H1 (cell line): Measurements from ENCODE around the gene CRYBB2. TPM values are rescaled to one million over a fixed set of nuclear protein-coding genes. Genes with fewer than 3 reads are reported as not detected.

ENCODE experiments used
- CTCF ChIA-PET: fragments of 300-600 bp; sonication (Branson Sonifier 250); formaldehyde crosslinking; loops from one replicate; lab custom pipeline; 2021; ENCODE audit not compliant: partially characterized antibody; lab: Charles Lee
- POLR2A ChIA-PET: fragments of 300-600 bp; sonication (Branson Sonifier 250); formaldehyde crosslinking; loops from one replicate; lab custom pipeline; 2021; ENCODE audit warnings: inconsistent platforms; ENCODE audit not compliant: partially characterized antibody; lab: Charles Lee
- DNase-seq, 2 experiments: peaks; one replicate each; pipeline versions ENCODE4 v3.0.0 to v3.0.0-alpha.2; 2010 to 2022; ENCODE audit warnings: low spot score in 2 of 2, low read depth in 1 of 2, mixed read lengths in 1 of 2
- FAIRE-seq: peaks from 2 replicates; lab custom pipeline; 2011; peaks lifted over from hg19 to GRCh38; lab: Jason Lieb, UNC
- H2AFZ ChIP-seq: 2 replicates; pipeline ENCODE4 v1.8.1; 2012; ENCODE audit warnings: low read length, inconsistent platforms
- H2AK5ac ChIP-seq: 2 replicates; pipeline ENCODE4 v1.6.1; 2013; ENCODE audit warnings: low read depth, low read length
- H2BK120ac ChIP-seq: replicated peaks from 2 replicates; pipeline ENCODE3; 2013; ENCODE audit warnings: low read depth, low read length, inconsistent platforms
- H2BK12ac ChIP-seq: 2 replicates; pipeline ENCODE4 v1.6.1; 2013; ENCODE audit warnings: low read depth, low read length
- H2BK15ac ChIP-seq: 2 replicates; pipeline ENCODE4 v1.6.1; 2013; ENCODE audit warnings: low read length
- H2BK20ac ChIP-seq: 2 replicates; pipeline ENCODE4 v1.6.1; 2013; ENCODE audit warnings: low read length
- H2BK5ac ChIP-seq: 2 replicates; pipeline ENCODE4 v1.6.1; 2013; ENCODE audit warnings: low read depth, low read length
- H3K14ac ChIP-seq: 2 replicates; pipeline ENCODE4 v1.6.1; 2013; ENCODE audit warnings: inconsistent platforms; ENCODE audit not compliant: insufficient read length
- H3K18ac ChIP-seq: 2 replicates; pipeline ENCODE4 v1.6.1; 2013; ENCODE audit warnings: low read length; ENCODE audit errors: extremely low read depth
- H3K23ac ChIP-seq: 2 replicates; pipeline ENCODE4 v1.6.1; 2013; ENCODE audit warnings: inconsistent platforms; ENCODE audit not compliant: insufficient read length
- H3K23me2 ChIP-seq: 2 replicates; pipeline ENCODE4 v1.6.1; 2013; ENCODE audit warnings: low read depth, low read length
- H3K27ac ChIP-seq: 2 replicates; pipeline ENCODE4 v1.6.1; 2011; ENCODE audit warnings: low read depth, low read length, inconsistent platforms
- H3K27me3 ChIP-seq, 4 experiments: replicated peaks in 1 of 4; 1 replicate in 1 of 4; 2 replicates in 3 of 4; pipeline versions ENCODE4 v1.6.1 to v1.8.1; 2011 to 2013; ENCODE audit warnings: low read length in 3 of 4, mild to moderate bottlenecking in 3 of 4, inconsistent platforms in 2 of 4, mixed read lengths in 2 of 4, moderate library complexity in 1 of 4; ENCODE audit not compliant: control insufficient read depth in 3 of 4, insufficient read depth in 3 of 4; ENCODE audit errors: extremely low read depth in 1 of 4
- H3K36me3 ChIP-seq, 4 experiments: 2 replicates each; pipeline versions ENCODE4 v1.6.1 to v1.8.1; 2011 to 2013; ENCODE audit warnings: mild to moderate bottlenecking in 4 of 4, low read length in 3 of 4, moderate library complexity in 2 of 4, control low read depth in 1 of 4, inconsistent platforms in 1 of 4; ENCODE audit not compliant: insufficient read depth in 4 of 4, control insufficient read depth in 2 of 4
- H3K4ac ChIP-seq: replicated peaks from 2 replicates; pipeline ENCODE3; 2013; ENCODE audit warnings: low read length, low read depth, mixed read lengths, inconsistent platforms; ENCODE audit not compliant: insufficient read length
- H3K4me1 ChIP-seq, 4 experiments: replicated peaks in 1 of 4; 1 replicate in 1 of 4; 2 replicates in 3 of 4; pipeline versions ENCODE4 v1.6.1 to v1.8.1; 2011 to 2013; ENCODE audit warnings: low read length in 3 of 4, inconsistent platforms in 2 of 4, mixed read lengths in 1 of 4; ENCODE audit not compliant: insufficient read depth in 4 of 4, control insufficient read depth in 3 of 4
- H3K4me2 ChIP-seq, 2 experiments: 2 replicates each; pipeline versions ENCODE4 v1.6.1 to v1.8.1; 2011 to 2013; ENCODE audit warnings: low read depth in 2 of 2, low read length in 2 of 2, control low read depth in 1 of 2, inconsistent platforms in 1 of 2, mild to moderate bottlenecking in 1 of 2; ENCODE audit not compliant: insufficient read depth in 1 of 2
- H3K4me3 ChIP-seq, 4 experiments: fragments of 200-600, 300-600 bp in 1 of 4; sonication (generic), shearing (Covaris generic), sonication (Bioruptor Twin) in 1 of 4; 2 replicates each; pipeline versions ENCODE4 v1.5.1 to v1.8.1; 2011 to 2016; ENCODE audit warnings: low read length in 4 of 4, low read depth in 3 of 4, control low read depth in 2 of 4, inconsistent platforms in 2 of 4, mild to moderate bottlenecking in 2 of 4, mixed read lengths in 1 of 4, moderate library complexity in 1 of 4; ENCODE audit not compliant: insufficient read depth in 2 of 4; ENCODE audit errors: extremely low read depth in 1 of 4
- H3K56ac ChIP-seq: replicated peaks from 2 replicates; pipeline ENCODE3; 2013; ENCODE audit warnings: low read depth, mild to moderate bottlenecking, mixed read lengths, low read length, inconsistent platforms; ENCODE audit not compliant: insufficient read length
- H3K79me1 ChIP-seq: 2 replicates; pipeline ENCODE4 v1.6.1; 2013; ENCODE audit warnings: low read depth, low read length, control low read depth
- H3K79me2 ChIP-seq, 2 experiments: 2 replicates each; pipeline versions ENCODE4 v1.6.1 to v1.8.1; 2012 to 2013; ENCODE audit warnings: low read length in 2 of 2, mild to moderate bottlenecking in 2 of 2, inconsistent platforms in 1 of 2; ENCODE audit not compliant: insufficient read depth in 2 of 2, control insufficient read depth in 1 of 2
- H3K9ac ChIP-seq, 4 experiments: replicated peaks in 1 of 4; 1 replicate in 1 of 4; 2 replicates in 3 of 4; pipeline versions ENCODE4 v1.6.1 to v1.8.1; 2011 to 2013; ENCODE audit warnings: low read depth in 3 of 4, low read length in 3 of 4, control low read depth in 2 of 4, mild to moderate bottlenecking in 2 of 4, moderate library complexity in 2 of 4, inconsistent platforms in 1 of 4; ENCODE audit errors: extremely low read depth in 1 of 4
- H3K9me3 ChIP-seq, 2 experiments: 2 replicates each; pipeline versions ENCODE4 v1.6.1 to v1.8.1; 2012 to 2013; ENCODE audit warnings: mild to moderate bottlenecking in 2 of 2, moderate library complexity in 2 of 2, control low read depth in 1 of 2, inconsistent platforms in 1 of 2, low read depth in 1 of 2, low read length in 1 of 2, mixed read lengths in 1 of 2; ENCODE audit not compliant: insufficient read depth in 2 of 2
- H4K20me1 ChIP-seq, 2 experiments: replicated peaks in 1 of 2; 2 replicates each; pipeline versions ENCODE3 to v1.8.1; 2011 to 2013; ENCODE audit warnings: inconsistent platforms in 2 of 2, low read length in 2 of 2, mild to moderate bottlenecking in 1 of 2; ENCODE audit not compliant: insufficient read depth in 2 of 2, control insufficient read depth in 1 of 2
- H4K5ac ChIP-seq: 2 replicates; pipeline ENCODE4 v1.6.1; 2013; ENCODE audit warnings: low read length, low read depth, mixed read lengths, inconsistent platforms; ENCODE audit not compliant: insufficient read length
- H4K8ac ChIP-seq: 2 replicates; pipeline ENCODE4 v1.8.0; 2013; ENCODE audit warnings: mild to moderate bottlenecking, moderate library complexity, low read length, inconsistent platforms; ENCODE audit not compliant: insufficient read depth; ENCODE audit errors: extremely low read depth
- H4K91ac ChIP-seq: replicated peaks from 2 replicates; pipeline ENCODE3; 2013; ENCODE audit warnings: low read length, mixed read lengths, inconsistent platforms; ENCODE audit not compliant: insufficient read length
- BACH1 ChIP-seq: IDR thresholded peaks from 2 replicates; pipeline ENCODE4 v1.6.1; 2012; ENCODE audit warnings: low read length, improper control_type of control experiment
- BRCA1 ChIP-seq: IDR thresholded peaks from 2 replicates; pipeline ENCODE4 v1.6.1; 2012; ENCODE audit warnings: low read depth, low read length, improper control_type of control experiment
- CHD2 ChIP-seq: IDR thresholded peaks from 2 replicates; pipeline ENCODE4 v1.6.1; 2012; ENCODE audit warnings: low read length, improper control_type of control experiment
- CTBP2 ChIP-seq: IDR thresholded peaks from 2 replicates; pipeline ENCODE4 v1.7.0; 2011; ENCODE audit warnings: borderline replicate concordance, mild to moderate bottlenecking, moderate library complexity, mixed read lengths, low read length; ENCODE audit not compliant: insufficient read depth, insufficient read length
- E2F6 ChIP-seq: IDR thresholded peaks from 2 replicates; pipeline ENCODE4 v1.6.1; 2012; ENCODE audit warnings: inconsistent platforms
- EP300 ChIP-seq, 2 experiments: IDR thresholded peaks; 1 replicate in 1 of 2; 2 replicates in 1 of 2; pipeline ENCODE4 v1.6.1; 2011 to 2012; ENCODE audit warnings: low read depth in 2 of 2, low read length in 2 of 2, mild to moderate bottlenecking in 2 of 2, borderline replicate concordance in 1 of 2, inconsistent platforms in 1 of 2, moderate library complexity in 1 of 2
- KDM1A ChIP-seq: fragments of 200-600, 300-600 bp; sonication (generic); IDR thresholded peaks from 2 replicates; pipeline ENCODE4 v1.7.1; 2016; ENCODE audit warnings: mild to moderate bottlenecking, low read length, borderline replicate concordance
- SAP30 ChIP-seq: fragments of 300-600 bp; sonication (generic); IDR thresholded peaks from 2 replicates; pipeline ENCODE4 v1.7.1; 2012; ENCODE audit warnings: low read length, moderate library complexity, mild to moderate bottlenecking, inconsistent platforms; ENCODE audit not compliant: insufficient read depth, insufficient replicate concordance
- SIRT6 ChIP-seq: IDR thresholded peaks from one replicate; pipeline ENCODE4 v1.7.1; 2012; ENCODE audit warnings: low read length, inconsistent platforms
- SIX5 ChIP-seq: IDR thresholded peaks from 2 replicates; pipeline ENCODE4 v1.6.1; 2011; ENCODE audit warnings: mild to moderate bottlenecking, low read depth, low read length
- TBP ChIP-seq: IDR thresholded peaks from 2 replicates; pipeline ENCODE4 v1.6.1; 2011; ENCODE audit warnings: low read depth, low read length, improper control_type of control experiment
- WGBS, 2 experiments: shearing (Covaris generic) in 1 of 2; methylation state at CpG; one replicate each; pipeline versions ENCODE4 v1.1.6 to v1.1.7; 2013 to 2015; ENCODE audit warnings: low lambda C conversion rate in 2 of 2, mixed read lengths in 2 of 2, inconsistent platforms in 1 of 2, low coverage in 1 of 2, missing lambda C conversion rate in 1 of 2; ENCODE audit not compliant: insufficient replicate concordance in 2 of 2, insufficient coverage in 1 of 2, insufficient read length in 1 of 2; ENCODE audit errors: extremely low coverage in 1 of 2, missing lambda C conversion rate in 1 of 2; 5-methylcytosine and 5-hydroxymethylcytosine counted together
- polyA plus RNA-seq, 7 experiments: library from polyadenylated mRNA; depleted of rRNA in 3 of 7; stranded (reverse) in 5 of 7; unstranded in 2 of 7; fragments of >200 nt in 5 of 7; fragments of 200-250 nt in 2 of 7; gene quantifications; 1 replicate in 5 of 7; 2 replicates in 1 of 7; 4 replicates in 1 of 7; pipeline versions ENCODE4 v1.2.1 to v1.2.3, GENCODE V29; 2011 to 2013; ENCODE audit warnings: missing spikeins in 2 of 7, mixed read lengths in 2 of 7
- total RNA-seq: library from RNA; stranded (reverse); fragmentation: NEBNext Ultra II Directional; extraction: Animal tissue kit (Norgen Biotek cat#: 25700); gene quantifications from 2 replicates; pipeline ENCODE4 v1.2.1, GENCODE V29; 2021
- TF ChIP-seq, protein P1 (sequence below): IDR thresholded peaks from 2 replicates; pipeline ENCODE4 v1.6.1; 2011; ENCODE audit warnings: low read length, improper control_type of control experiment

CRYBB2 gene
- total and polyA plus RNA-seq, 2 of the 8 experiments (the other 6 are each of a cell fraction or from before 2014, with no cell fraction given): 0.12 TPM; not detected in 1

DNA sequence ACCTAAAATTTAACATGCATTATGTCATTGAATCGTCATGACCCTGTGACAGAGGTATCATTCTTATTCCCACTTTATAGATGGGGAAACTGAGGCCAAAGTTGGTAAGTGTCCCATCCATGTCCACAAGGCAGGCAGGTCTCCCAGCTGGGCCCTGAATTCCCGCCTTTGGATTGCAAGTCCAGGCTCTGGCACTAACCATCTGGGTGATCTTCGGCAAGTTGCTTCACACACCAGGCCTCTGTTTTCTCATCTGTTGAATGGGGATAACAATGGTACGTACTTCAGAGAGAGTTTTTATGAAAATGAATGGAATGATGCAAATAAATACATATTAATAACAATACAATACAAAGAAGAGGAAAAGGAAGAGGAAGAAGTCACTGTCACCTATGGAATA, 16.4 kb upstream of the CRYBB2 start:
- Histone ChIP-seq H3K23me2 (peaks cover 4% of the 10 kb centered on the region; the same call in 1 of the 2 replicates), H2BK20ac (no peak overlapping the region), H2BK15ac (no peak overlapping the region), H3K14ac (no peak overlapping the region), H4K8ac (no peak overlapping the region), H3K36me3 (no peaks in the 10 kb centered on the region), H3K4me2 (no peak overlapping the region), H3K18ac (no peak overlapping the region), H3K23ac (no peak overlapping the region), H3K4me3 (no peak overlapping the region), H3K27ac (no peak overlapping the region), H2AK5ac (no peak overlapping the region), H2BK120ac (no peak overlapping the region), H2BK12ac (no peak overlapping the region), H4K20me1 (no peaks in the 10 kb centered on the region), H4K91ac (no peak overlapping the region), H3K56ac (no peak overlapping the region), H4K5ac (no peak overlapping the region), H3K4me1 (peaks cover 0 to 2% (median 0%) of the 10 kb centered on the region in 4 experiments; a peak in 3 of 7 replicates), H3K79me1 (no peaks in the 10 kb centered on the region), H3K79me2 (no peaks in the 10 kb centered on the region), H2BK5ac (no peak overlapping the region), H3K27me3 (no peaks in the 10 kb centered on the region), H3K9ac (no peak overlapping the region), H3K4ac (no peak overlapping the region), H2AFZ (no peak overlapping the region), H3K9me3 (no peaks in the 10 kb centered on the region)
- ChIA-PET CTCF (interaction anchor here (0.6 to 5.7 kb wide), 23 partner anchors 9 to 564 kb away, joined by 3 to 43 read pairs (median 5); no protein-coding TSS in a partner anchor), POLR2A (interaction anchor here (1.9 kb wide), 1 partner anchor 9 kb away, joined by 4 read pairs; no protein-coding TSS in a partner anchor)
- DNase-seq (no peak), FAIRE-seq (no peak)
- 90% methylated on average over 4 of the region's 4 CpGs; no CpG with 5 or more reads in 1 of the 2 experiments for WGBS, 2 experiments
- no peak for TF ChIP-seq SIX5
- no peak for TF ChIP-seq EP300 (IDR thresholded peaks at IDR 0.05; ENCODE audit: borderline replicate concordance in 1 of 2, low read depth in 2 of 2, low read length in 2 of 2)
- no peak for TF ChIP-seq KDM1A
- TF ChIP-seq BACH1: no peak
- no peak for TF ChIP-seq SAP30
- no peak for TF ChIP-seq CHD2
- no peak for TF ChIP-seq BRCA1
- no peak for TF ChIP-seq TBP
- TF ChIP-seq, protein P1, sequence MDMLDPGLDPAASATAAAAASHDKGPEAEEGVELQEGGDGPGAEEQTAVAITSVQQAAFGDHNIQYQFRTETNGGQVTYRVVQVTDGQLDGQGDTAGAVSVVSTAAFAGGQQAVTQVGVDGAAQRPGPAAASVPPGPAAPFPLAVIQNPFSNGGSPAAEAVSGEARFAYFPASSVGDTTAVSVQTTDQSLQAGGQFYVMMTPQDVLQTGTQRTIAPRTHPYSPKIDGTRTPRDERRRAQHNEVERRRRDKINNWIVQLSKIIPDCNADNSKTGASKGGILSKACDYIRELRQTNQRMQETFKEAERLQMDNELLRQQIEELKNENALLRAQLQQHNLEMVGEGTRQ: no peak
- TF ChIP-seq SIRT6: no peak
- TF ChIP-seq E2F6: no peak
- TF ChIP-seq CTBP2: no peak
